ENCODE results near the gene ELOB. TPM values are rescaled to one million over a fixed set of nuclear protein-coding genes. Genes with fewer than 3 reads are reported as not detected.

ELOB gene
- total and polyA plus RNA-seq, 2 of the 8 experiments (the other 6 are each of a cell fraction or from before 2014, with no cell fraction given): 237 to 1,357 TPM

GRCh38 chr16:2740476-2740875, 36.6 kb downstream of the ELOB start:
- Histone ChIP-seq H2AFZ (ENCODE audit: low read length) (no peak overlapping the region), H2BK20ac (ENCODE audit: low read length) (no peak overlapping the region), H3K79me2 (ENCODE audit: control insufficient read depth in 1 of 2, insufficient read depth in 2 of 2, low read length in 2 of 2) (no peaks in the 10 kb centered on the region), H3K14ac (ENCODE audit: insufficient read length) (no peak overlapping the region), H3K23me2 (ENCODE audit: low read depth, low read length) (no peaks in the 10 kb centered on the region), H2AK5ac (ENCODE audit: low read depth, low read length) (no peak overlapping the region), H2BK120ac (replicated peaks; ENCODE audit: low read depth, low read length) (no peak overlapping the region), H4K91ac (replicated peaks; ENCODE audit: insufficient read length, low read length) (no peak overlapping the region), H3K9me3 (ENCODE audit: insufficient read depth in 2 of 2, low read depth in 1 of 2, low read length in 1 of 2) (no peaks in the 10 kb centered on the region), H4K8ac (ENCODE audit: extremely low read depth, insufficient read depth, low read length) (peak overlapping the region; percentile 45), H2BK5ac (ENCODE audit: low read depth, low read length) (no peak overlapping the region), H3K36me3 (ENCODE audit: control insufficient read depth in 2 of 4, insufficient read depth in 4 of 4, low read length in 3 of 4) (no peaks in the 10 kb centered on the region), H3K18ac (ENCODE audit: extremely low read depth, low read length) (no peak overlapping the region), H3K9ac (replicated peaks in 1 of 4; ENCODE audit: extremely low read depth in 1 of 4, low read depth in 3 of 4, low read length in 3 of 4) (no peak overlapping the region), H2BK15ac (ENCODE audit: low read length) (no peak overlapping the region), H3K4ac (replicated peaks; ENCODE audit: insufficient read length, low read depth, low read length) (no peak overlapping the region), H3K27me3 (replicated peaks in 1 of 4; ENCODE audit: control insufficient read depth in 3 of 4, extremely low read depth in 1 of 4, insufficient read depth in 3 of 4, low read length in 3 of 4) (no peaks in the 10 kb centered on the region), H3K4me1 (replicated peaks in 1 of 4; ENCODE audit: control insufficient read depth in 3 of 4, insufficient read depth in 4 of 4, low read length in 3 of 4) (peaks cover 0 to 3% (median 0%) of the 10 kb centered on the region in 4 experiments; a peak in 4 of 7 replicates), H3K4me2 (ENCODE audit: insufficient read depth in 1 of 2, low read depth in 2 of 2, low read length in 2 of 2) (no peak overlapping the region), H3K79me1 (ENCODE audit: low read depth, low read length) (no peaks in the 10 kb centered on the region), H3K4me3 (ENCODE audit: extremely low read depth in 1 of 4, insufficient read depth in 2 of 4, low read depth in 3 of 4, low read length in 4 of 4) (no peak overlapping the region), H4K5ac (ENCODE audit: insufficient read length, low read depth, low read length) (no peak overlapping the region), H4K20me1 (replicated peaks in 1 of 2; ENCODE audit: control insufficient read depth in 1 of 2, insufficient read depth in 2 of 2, low read length in 2 of 2) (peaks cover 0 to 1% of the 10 kb centered on the region in 2 experiments), H2BK12ac (ENCODE audit: low read depth, low read length) (no peak overlapping the region), H3K27ac (ENCODE audit: low read depth, low read length) (no peak overlapping the region), H3K23ac (ENCODE audit: insufficient read length) (no peak overlapping the region), H3K56ac (replicated peaks; ENCODE audit: insufficient read length, low read depth, low read length) (no peak overlapping the region)
- no peak for FAIRE-seq
- DNase-seq (ENCODE audit: low read depth in 1 of 2, low spot score in 2 of 2): no peak
- POLR2A ChIA-PET (ENCODE audit: partially characterized antibody): interaction anchor here (1.3 to 8.0 kb wide), 4 partner anchors 11 to 26 kb away, joined by 3 to 96 read pairs (median 6); partner anchors contain the start of genes PRSS27 and SRRM2
- WGBS, 2 experiments (ENCODE audit: extremely low coverage in 1 of 2, insufficient coverage in 1 of 2, insufficient read length in 1 of 2, insufficient replicate concordance in 2 of 2, low coverage in 1 of 2, low lambda C conversion rate in 2 of 2, missing lambda C conversion rate in 1 of 2): 94% methylated on average over 6 of the region's 6 CpGs; no CpG with 5 or more reads in 1 of the 2 experiments
- CTCF ChIA-PET (ENCODE audit: partially characterized antibody): interaction anchor here (0.6 kb wide), 1 partner anchor 11 kb away, joined by 3 read pairs; no protein-coding TSS in a partner anchor
- no peak for TF ChIP-seq EGR1 (IDR thresholded peaks at IDR 0.05; ENCODE audit: borderline replicate concordance, low read depth, low read length)
- no peak for TF ChIP-seq NRF1 (IDR thresholded peaks at IDR 0.05; ENCODE audit: low read depth, low read length)
- TF ChIP-seq SIRT6 (IDR thresholded peaks at IDR 0.05; ENCODE audit: low read length): no peak
- no peak for TF ChIP-seq NANOG (IDR thresholded peaks at IDR 0.05; ENCODE audit: insufficient read depth, low read depth, low read length, poor library complexity, severe bottlenecking)
- TF ChIP-seq CTCF (IDR thresholded peaks at IDR 0.05; ENCODE audit: control extremely low read depth in 1 of 3, insufficient read depth in 1 of 3, low read depth in 1 of 3, low read length in 3 of 3): no peak
- no peak for TF ChIP-seq BCL11A (IDR thresholded peaks at IDR 0.05; ENCODE audit: low read depth in 2 of 2, low read length in 2 of 2)
- TF ChIP-seq YY1 (IDR thresholded peaks at IDR 0.05; ENCODE audit: low read depth, low read length): no peak
- TF ChIP-seq KDM4A (IDR thresholded peaks at IDR 0.05; ENCODE audit: low read depth, low read length, severe bottlenecking): no peak
- TF ChIP-seq ZNF274 (IDR thresholded peaks at IDR 0.05; ENCODE audit: borderline replicate concordance, extremely low read depth, low read length): no peak
- no peak for TF ChIP-seq HDAC6 (IDR thresholded peaks at IDR 0.05; ENCODE audit: low read depth, low read length)
- no peak for TF ChIP-seq EZH2 (IDR thresholded peaks at IDR 0.05; ENCODE audit: low read depth, low read length, severe bottlenecking)
- no peak for TF ChIP-seq JUN (IDR thresholded peaks at IDR 0.05; ENCODE audit: low read depth, low read length)
